GM19324 (cell line): ENCODE measurements around the gene ABHD12.
A peak's percentile ranks its signal among the peaks of the same experiment; 100 is the strongest.

Experiments used
- ATAC-seq: cut with Tn5 transposase; IDR thresholded peaks from one replicate; pipeline ENCODE4 v1.9.1; 2021; ENCODE audit warnings: mild to moderate bottlenecking, moderate library complexity; ENCODE audit not compliant: unreplicated experiment, low FRiP score

Gene ABHD12

GRCh38 chr20:25293507-25293906 is 97.1 kb downstream of the ABHD12 start:
- ATAC-seq: no peak

GRCh38 chr20:25292176-25292891 is 98.3 kb downstream of the ABHD12 start:
- ATAC-seq: no peak

- no peak for ATAC-seq
Observed at GRCh38 chr20:25291432-25292133, 99.1 kb downstream of the ABHD12 start.

GRCh38 chr20:25290646-25291431 is 99.8 kb downstream of the ABHD12 start:
- no peak for ATAC-seq

GRCh38 chr20:25289886-25290597 is 100.6 kb downstream of the ABHD12 start:
- no peak for ATAC-seq

GRCh38 chr20:25288291-25289181 is 102.1 kb downstream of the ABHD12 start:
- peak; percentile 85 for ATAC-seq

GRCh38 chr20:25287631-25288290 is 102.9 kb downstream of the ABHD12 start:
- ATAC-seq: no peak

GRCh38 chr20:25286917-25287316 is 103.7 kb downstream of the ABHD12 start:
- ATAC-seq: no peak

- no peak for ATAC-seq
Observed at GRCh38 chr20:25285856-25286798, 104.5 kb downstream of the ABHD12 start.

GRCh38 chr20:25285091-25285647 is 105.5 kb downstream of the ABHD12 start:
- ATAC-seq: no peak

GRCh38 chr20:25284131-25284601 is 106.5 kb downstream of the ABHD12 start:
- ATAC-seq: no peak

- ATAC-seq: no peak
Observed at GRCh38 chr20:25283221-25283951, 107.2 kb downstream of the ABHD12 start.

- ATAC-seq: no peak
Observed at GRCh38 chr20:25282796-25283195, 107.8 kb downstream of the ABHD12 start.

- ATAC-seq: peak; percentile 4
Observed at GRCh38 chr20:25282034-25282781, 108.4 kb downstream of the ABHD12 start.

- peak; percentile 63 for ATAC-seq
Observed at GRCh38 chr20:25281541-25281991, 109.1 kb downstream of the ABHD12 start.
